ENCODE data around the gene GNB1.

- no peak for TF ChIP-seq ELF4 (IDR thresholded peaks at IDR 0.05)
- no peak for TF ChIP-seq SUZ12 (IDR thresholded peaks at IDR 0.05)
- no peak for TF ChIP-seq BHLHE40 (IDR thresholded peaks at IDR 0.05; ENCODE audit: borderline replicate concordance)
- no peak for TF ChIP-seq ARNT (IDR thresholded peaks at IDR 0.05)
- no peak for TF ChIP-seq SP1 (IDR thresholded peaks at IDR 0.05)
- no peak for TF ChIP-seq HDGF (IDR thresholded peaks at IDR 0.05; ENCODE audit: borderline replicate concordance)
- TF ChIP-seq TARDBP (IDR thresholded peaks at IDR 0.05), result no peak
- no peak for TF ChIP-seq ZNF384 (IDR thresholded peaks at IDR 0.05)
- TF ChIP-seq FOXM1 (IDR thresholded peaks at IDR 0.05; ENCODE audit: borderline replicate concordance), result no peak
- no peak for TF ChIP-seq PKNOX1 (IDR thresholded peaks at IDR 0.05)
These were observed 2.6 kb upstream of the GNB1 start for GRCh38 chr1:1893291-1893985.
